Left renal cortex interstitium (tissue), 4 donors: ENCODE data around the gene PPDPF. TPM values are rescaled to one million over a fixed set of nuclear protein-coding genes. Genes with fewer than 3 reads are reported as not detected.

Experiments
- DNase-seq, 4 donors: peaks; one replicate each; pipeline ENCODE4 v3.0.0-alpha.2; 2013; ENCODE audit warnings: low read depth in 4 of 4, low spot score in 2 of 4, missing footprints in 1 of 4
- polyA plus RNA-seq, 4 donors: library from polyadenylated mRNA; unstranded; fragments of 120-200 nt; gene quantifications; one replicate each; pipeline ENCODE4 v1.2.1, GENCODE V29; 2013; ENCODE audit not compliant: insufficient read length in 4 of 4

Gene PPDPF
- polyA plus RNA-seq, 4 donors = 118 to 425 (median 326) TPM

DNA sequence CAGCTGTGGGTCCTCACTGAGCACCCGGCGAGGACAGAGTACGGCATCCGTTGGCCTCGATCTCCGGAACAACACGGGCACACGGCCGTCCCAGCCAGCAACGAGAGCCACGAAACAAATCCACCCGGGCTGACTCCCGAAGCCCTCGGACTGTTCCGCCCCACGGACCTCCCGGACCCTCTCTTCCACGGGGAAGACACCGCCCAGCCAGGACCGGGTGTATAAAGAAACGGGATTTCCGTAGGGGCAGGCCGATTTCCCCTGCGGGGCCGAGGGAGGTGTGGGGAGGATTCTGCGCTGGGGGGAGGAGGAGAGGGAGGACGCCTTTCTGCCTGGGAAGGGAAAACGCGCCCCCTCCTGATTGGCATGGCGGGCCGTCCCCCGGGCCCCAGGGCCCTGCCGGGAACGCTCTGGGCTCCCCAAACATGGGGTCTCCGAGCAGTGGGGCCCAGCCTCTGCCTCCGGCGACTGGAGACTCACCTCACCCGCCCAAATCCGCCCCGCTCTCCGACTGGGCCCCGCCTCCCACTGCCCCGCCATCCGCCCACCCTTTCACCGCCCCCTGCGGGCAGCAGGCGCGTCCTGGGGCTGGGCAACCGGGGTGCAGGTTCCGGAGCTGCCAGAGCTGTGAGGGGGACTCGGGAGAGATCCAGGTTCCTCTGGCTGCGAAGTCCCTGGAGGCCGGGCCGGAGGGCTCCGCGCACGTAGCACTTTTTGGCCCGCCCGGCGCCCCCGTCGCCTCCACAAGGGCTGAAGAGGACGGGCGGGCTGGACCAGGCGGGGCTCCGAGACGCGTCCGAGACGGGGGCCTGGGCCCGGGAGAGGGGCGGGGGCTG, 679 bp upstream of the PPDPF start:
- no peak for DNase-seq

- DNase-seq = peak in 1 of 4 donors; percentile 68
Observed at GRCh38 chr20:63520934-63521601, 503 bp downstream of the PPDPF start.

DNA sequence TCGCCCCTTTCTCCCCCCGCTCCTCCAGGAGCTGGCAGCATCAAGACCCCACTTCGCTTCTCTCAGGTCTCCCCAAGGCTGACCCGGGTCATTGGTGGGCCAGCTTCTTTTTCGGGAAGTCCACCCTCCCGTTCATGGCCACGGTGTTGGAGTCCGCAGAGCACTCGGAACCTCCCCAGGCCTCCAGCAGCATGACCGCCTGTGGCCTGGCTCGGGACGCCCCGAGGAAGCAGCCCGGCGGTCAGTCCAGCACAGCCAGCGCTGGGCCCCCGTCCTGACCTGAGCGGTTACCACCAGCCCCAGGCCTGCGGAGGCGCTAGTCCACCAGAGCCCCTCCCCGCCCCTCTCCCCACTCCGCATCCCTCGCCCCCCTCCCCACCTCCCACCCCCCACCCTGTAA, 1.0 kb downstream of the PPDPF start:
- no peak for DNase-seq

DNA sequence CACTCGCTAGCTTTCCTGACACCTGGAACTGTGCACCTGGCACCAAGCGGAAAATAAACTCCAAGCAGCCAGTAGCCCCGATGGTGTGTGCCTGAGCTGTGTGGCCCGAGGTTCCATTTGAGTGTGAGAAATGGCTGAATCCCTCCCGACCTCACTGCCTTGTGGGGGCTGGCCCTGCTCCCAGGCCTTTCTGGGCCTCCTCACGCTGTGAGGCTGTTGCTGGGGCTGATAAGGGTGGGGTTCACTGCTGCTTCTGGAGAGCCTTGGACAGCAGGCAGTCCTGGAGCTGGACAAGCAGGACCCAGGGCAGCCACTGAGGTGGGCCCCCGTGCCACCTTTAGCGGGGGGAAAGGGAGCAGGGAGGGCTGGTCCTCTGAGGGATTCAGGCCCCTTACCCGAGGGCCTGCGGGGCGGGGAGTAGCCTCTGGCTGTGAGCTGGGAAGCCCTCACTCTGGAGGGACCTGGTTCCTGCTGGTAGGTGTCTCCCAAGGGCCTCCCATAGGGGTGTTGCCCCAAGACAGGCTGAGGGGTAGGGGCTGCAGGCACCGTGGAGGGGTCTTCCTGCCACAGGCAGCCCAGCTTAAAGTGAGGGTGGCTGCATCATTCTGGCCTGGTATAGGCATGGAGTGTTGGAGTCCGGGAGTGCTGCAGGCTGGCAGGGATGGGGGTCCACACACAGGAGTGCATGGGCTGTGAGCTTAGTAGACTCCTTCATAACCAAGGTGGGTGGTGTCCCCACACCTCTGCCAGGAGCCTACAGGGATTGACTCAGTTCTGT, 1.7 kb downstream of the PPDPF start:
- no peak for DNase-seq

- DNase-seq = no peak
Observed at GRCh38 chr20:63522981-63523611, 2.5 kb downstream of the PPDPF start.

GRCh38 chr20:63525185-63525584, 4.6 kb downstream of the PPDPF start:
- no peak for DNase-seq

DNA sequence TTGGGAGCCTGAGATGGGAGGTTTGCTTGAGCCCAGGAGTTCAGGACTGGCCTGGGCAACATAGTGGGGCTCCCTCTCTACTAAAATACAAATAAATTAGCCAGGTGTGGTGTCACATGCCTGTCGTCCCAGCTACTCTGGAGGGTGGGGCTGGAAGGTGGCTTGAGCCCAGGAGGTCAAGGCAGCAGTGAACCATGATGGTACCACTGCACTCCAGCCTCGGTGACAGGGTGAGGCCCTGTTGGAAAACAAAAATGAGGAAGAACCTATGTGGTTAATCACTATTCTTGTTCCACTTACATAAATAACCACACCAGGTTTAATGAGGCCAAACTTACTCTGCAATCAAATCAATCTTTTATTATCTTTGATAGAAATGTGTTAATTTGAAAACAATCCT, 5.4 kb downstream of the PPDPF start:
- DNase-seq = no peak

GRCh38 chr20:63527184-63527583, 6.6 kb downstream of the PPDPF start:
- no peak for DNase-seq

DNA sequence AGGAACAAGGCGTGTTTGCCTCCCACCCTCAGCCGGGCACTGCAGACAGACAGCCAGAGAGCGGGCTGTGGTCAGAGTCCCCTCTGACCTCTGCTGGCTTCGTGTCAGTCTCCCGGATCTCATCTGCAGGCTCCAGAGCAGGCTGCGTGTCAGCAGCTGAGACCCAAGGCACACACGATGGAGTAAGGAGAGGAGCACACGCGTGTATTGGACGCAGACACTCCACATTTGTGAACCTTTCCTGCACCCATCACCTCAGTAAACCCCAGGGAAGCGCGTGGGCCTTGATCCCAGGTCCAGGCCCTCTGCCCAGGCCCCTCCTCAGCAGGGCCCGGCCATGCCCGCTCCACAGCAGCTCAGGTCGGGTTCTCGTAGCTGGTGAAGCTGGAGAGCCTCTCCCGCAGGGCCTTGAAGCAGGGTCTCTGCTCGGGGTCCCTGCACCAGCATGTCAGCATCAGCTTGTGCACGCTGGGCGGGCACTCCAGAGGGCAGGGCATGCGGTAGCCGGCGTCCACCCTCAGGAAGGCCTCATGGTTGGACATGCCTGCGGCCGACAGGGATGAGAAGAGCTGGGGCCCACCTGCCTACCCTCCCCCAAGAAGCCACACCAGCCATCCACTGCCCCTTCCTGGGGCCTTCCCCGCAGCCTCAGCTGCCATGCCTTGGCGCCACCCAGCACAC, 8.8 kb downstream of the PPDPF start:
- no peak for DNase-seq

- no peak for DNase-seq
Observed at GRCh38 chr20:63529861-63530787, 9.6 kb downstream of the PPDPF start.

GRCh38 chr20:63530788-63531160, 10.2 kb downstream of the PPDPF start:
- DNase-seq = no peak

DNA sequence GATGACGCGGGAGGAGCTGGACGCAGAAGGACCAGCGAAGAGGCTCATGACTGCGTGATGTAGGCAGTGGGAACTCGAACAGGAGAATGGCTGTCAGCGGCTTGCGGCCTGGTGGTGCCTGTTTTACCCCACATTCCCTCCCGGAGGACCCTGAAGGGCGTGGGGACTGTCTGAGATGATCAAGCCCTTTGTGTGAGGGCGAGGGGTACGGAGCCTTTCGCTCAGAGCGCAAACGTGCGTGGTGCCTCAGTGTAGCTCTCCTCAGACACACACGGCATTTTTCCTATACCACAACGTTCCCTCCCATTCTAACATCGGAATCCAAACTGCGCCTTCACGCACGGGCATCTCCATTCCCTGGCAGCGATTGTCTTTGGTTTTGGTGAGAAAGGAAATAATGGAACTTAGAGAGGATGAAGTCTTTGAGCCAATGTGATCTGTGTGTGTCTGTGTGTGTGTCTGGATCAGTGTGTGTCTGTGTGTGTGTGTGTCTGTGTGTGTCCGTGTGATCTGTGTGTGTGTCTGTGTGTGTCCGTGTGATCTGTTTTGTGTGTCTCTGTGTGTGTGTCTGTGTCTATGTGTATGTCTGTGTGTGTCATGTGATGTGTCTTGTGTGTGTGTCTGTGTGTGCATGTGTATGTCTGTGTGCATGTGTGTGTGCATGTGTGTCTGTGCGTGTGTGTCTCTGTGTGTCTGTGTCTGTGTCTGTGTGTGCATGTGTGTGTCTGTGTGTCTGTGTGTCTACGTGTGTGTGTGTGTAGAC, 11.3 kb downstream of the PPDPF start:
- no peak for DNase-seq

GRCh38 chr20:63532449-63532971, 11.9 kb downstream of the PPDPF start:
- DNase-seq = no peak

- DNase-seq = no peak
Observed at GRCh38 chr20:63533388-63533787, 12.8 kb downstream of the PPDPF start.

- no peak for DNase-seq
Observed at GRCh38 chr20:63533871-63534393, 13.4 kb downstream of the PPDPF start.

- DNase-seq = no peak
Observed at GRCh38 chr20:63534427-63534830, 13.9 kb downstream of the PPDPF start.

DNA sequence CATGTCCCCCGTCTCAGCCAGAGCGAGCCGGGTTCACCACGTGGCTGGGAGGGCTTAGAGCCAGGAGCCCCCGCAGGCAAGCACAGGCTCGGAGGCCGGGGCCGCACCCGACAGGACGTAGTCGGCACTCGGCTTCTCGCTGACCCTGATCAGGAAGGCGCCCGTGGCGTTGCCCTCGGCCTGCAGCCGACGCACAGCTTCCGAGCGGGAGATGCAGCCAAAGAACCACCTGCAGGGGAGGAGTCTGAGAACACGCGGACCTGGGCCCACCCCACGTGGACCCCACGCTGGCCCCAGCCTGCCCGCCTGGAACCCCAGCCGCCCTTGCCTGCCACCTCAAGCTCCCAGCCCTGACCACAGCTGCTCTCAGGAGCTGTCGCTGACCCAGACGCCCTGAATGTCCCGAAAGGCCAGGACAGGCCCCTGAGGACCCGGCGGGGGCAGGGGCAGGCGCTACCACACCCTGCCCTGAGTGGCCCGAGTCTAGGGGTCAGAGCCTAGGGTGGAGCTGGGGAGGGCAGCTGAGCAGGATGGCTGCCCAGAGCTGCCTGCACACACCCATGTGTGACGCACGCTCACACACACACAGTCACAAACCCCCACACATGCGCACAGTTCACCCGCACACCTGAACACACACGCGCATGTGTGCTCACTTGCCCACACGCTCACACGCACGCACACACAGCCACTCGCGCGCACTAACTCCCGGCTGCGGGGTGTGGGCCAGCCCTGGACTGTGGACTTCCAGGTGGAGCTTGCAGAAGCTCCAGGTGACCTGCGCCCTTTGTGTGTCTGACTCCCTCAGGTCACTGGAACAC, 14.5 kb downstream of the PPDPF start:
- no peak for DNase-seq
